WTC11 (cell line): ENCODE results near the gene GBP5. TPM values are rescaled to one million over a fixed set of nuclear protein-coding genes. Genes with fewer than 3 reads are reported as not detected.
"Not testable (repeated sequence)": the region's sequence is repeated elsewhere in the genome, so short reads cannot be mapped to it uniquely, and the experiment has no call there.

Experiments
- ATAC-seq: fragments of 200-7000 bp; cut with Tn5 transposase; 2 replicates; pipeline ENCODE4 v1.10.0; 2021; ENCODE audit warnings: mild to moderate bottlenecking, moderate library complexity
- CTCF ChIA-PET: fragments of 300-600 bp; sonication (Branson Sonifier 250); formaldehyde crosslinking; loops from one replicate; lab custom pipeline; 2021; ENCODE audit warnings: antibody characterized with exemption; lab: Charles Lee
- POLR2A ChIA-PET: fragments of 350-600 bp; sonication (Branson Sonifier 250); formaldehyde crosslinking; loops from one replicate; lab custom pipeline; 2021; ENCODE audit warnings: antibody characterized with exemption; lab: Charles Lee
- DNase-seq: peaks from one replicate; pipeline ENCODE4 v3.0.0; 2021; ENCODE audit warnings: low spot score
- H3K27ac Mint-ChIP-seq: 2 replicates; pipeline ENCODE4 v1.8.0; 2021; ENCODE audit warnings: mixed read lengths
- H3K27me3 Mint-ChIP-seq: 2 replicates; pipeline ENCODE4 v1.8.0; 2021; ENCODE audit warnings: low read depth, mild to moderate bottlenecking, moderate library complexity, mixed read lengths
- H3K36me3 Mint-ChIP-seq: 2 replicates; pipeline ENCODE4 v1.8.0; 2021; ENCODE audit warnings: mixed read lengths
- H3K4me1 Mint-ChIP-seq: 2 replicates; pipeline ENCODE4 v1.8.0; 2022; ENCODE audit warnings: mixed read lengths
- H3K4me3 Mint-ChIP-seq: 2 replicates; pipeline ENCODE4 v1.8.0; 2021; ENCODE audit warnings: mild to moderate bottlenecking, moderate library complexity, mixed read lengths
- H3K9me3 Mint-ChIP-seq: 2 replicates; pipeline ENCODE4 v1.8.0; 2021; ENCODE audit warnings: mixed read lengths
- ATF6 ChIP-seq: sonication (generic); formaldehyde crosslinking; IDR thresholded peaks from 2 replicates; pipeline ENCODE4 v1.8.1; 2023; ENCODE audit warnings: mild to moderate bottlenecking, missing genetic modification reagents
- ERG ChIP-seq: fragments of 250-450 bp; sonication (Bioruptor Pico); IDR thresholded peaks from 2 replicates; pipeline ENCODE4 v1.8.0; 2021; ENCODE audit warnings: mild to moderate bottlenecking
- FOXP4 ChIP-seq: sonication (generic); formaldehyde crosslinking; IDR thresholded peaks from 2 replicates; pipeline ENCODE4 v1.8.0; 2022; ENCODE audit warnings: mild to moderate bottlenecking, missing genetic modification reagents
- MAX ChIP-seq: sonication (generic); formaldehyde crosslinking; IDR thresholded peaks from 2 replicates; pipeline ENCODE4 v1.8.0; 2022; ENCODE audit warnings: mild to moderate bottlenecking, missing genetic modification reagents
- MLX ChIP-seq: sonication (generic); formaldehyde crosslinking; IDR thresholded peaks from 2 replicates; pipeline ENCODE4 v1.8.1; 2023; ENCODE audit warnings: mild to moderate bottlenecking, missing genetic modification reagents, moderate library complexity
- NFE2L1 ChIP-seq: sonication (generic); formaldehyde crosslinking; IDR thresholded peaks from 2 replicates; pipeline ENCODE4 v1.8.1; 2023; ENCODE audit warnings: missing genetic modification reagents
- NR1H2 ChIP-seq: sonication (generic); formaldehyde crosslinking; IDR thresholded peaks from 2 replicates; pipeline ENCODE4 v1.9.0; 2021; ENCODE audit warnings: mild to moderate bottlenecking, moderate library complexity, missing genetic modification reagents
- RELA ChIP-seq: sonication (generic); formaldehyde crosslinking; IDR thresholded peaks from 2 replicates; pipeline ENCODE4 v1.8.1; 2022; ENCODE audit warnings: missing genetic modification reagents, mild to moderate bottlenecking, borderline replicate concordance
- RORB ChIP-seq: fragments of 250-450 bp; sonication (Bioruptor Pico); IDR thresholded peaks from 2 replicates; pipeline ENCODE4 v1.9.0; 2021; ENCODE audit warnings: mild to moderate bottlenecking
- SMAD3 ChIP-seq: sonication (generic); formaldehyde crosslinking; IDR thresholded peaks from 2 replicates; pipeline ENCODE4 v1.8.0; 2022; ENCODE audit warnings: missing genetic modification reagents, mild to moderate bottlenecking, borderline replicate concordance
- TEAD1 ChIP-seq: sonication (generic); formaldehyde crosslinking; IDR thresholded peaks from 2 replicates; pipeline ENCODE4 v1.8.0; 2022; ENCODE audit warnings: mild to moderate bottlenecking, missing genetic modification reagents
- USF1 ChIP-seq: sonication (generic); formaldehyde crosslinking; IDR thresholded peaks from 2 replicates; pipeline ENCODE4 v1.8.0; 2022; ENCODE audit warnings: mild to moderate bottlenecking, missing genetic modification reagents
- ZNF281 ChIP-seq: sonication (generic); formaldehyde crosslinking; IDR thresholded peaks from 2 replicates; pipeline ENCODE4 v1.8.0; 2023; ENCODE audit warnings: mild to moderate bottlenecking, missing genetic modification reagents
- ZNF396 ChIP-seq: fragments of 250-450 bp; sonication (Bioruptor Pico); IDR thresholded peaks from 2 replicates; pipeline ENCODE4 v1.8.0; 2021; ENCODE audit warnings: mild to moderate bottlenecking, moderate library complexity, borderline replicate concordance
- ZNF532 ChIP-seq: fragments of 250-450 bp; sonication (Bioruptor Pico); IDR thresholded peaks from 2 replicates; pipeline ENCODE4 v1.9.0; 2021; ENCODE audit warnings: mild to moderate bottlenecking, borderline replicate concordance
- total RNA-seq: library from RNA; stranded (reverse); gene quantifications from 3 replicates; pipeline ENCODE4 v1.2.3, GENCODE V29; 2021

The GBP5 gene
- total RNA-seq, 1 experiment from 2014 or later, result 0.17 TPM

GRCh38 chr1:89285745-89286380 lies 13.2 kb upstream of the GBP5 start:
- Mint-ChIP-seq H3K4me3 (no peak overlapping the region), H3K9me3 (peaks cover 5% of the 10 kb centered on the region), H3K27ac (no peak overlapping the region), H3K36me3 (no peaks in the 10 kb centered on the region), H3K27me3 (no peaks in the 10 kb centered on the region; the same call in 1 of the 2 replicates), H3K4me1 (no peaks in the 10 kb centered on the region)
- no peak for TF ChIP-seq ZNF532
- no peak for TF ChIP-seq NR1H2
- no peak for TF ChIP-seq TEAD1 (CRISPR knock-in tag)
- no peak for TF ChIP-seq ATF6 (CRISPR knock-in tag)
- no peak for TF ChIP-seq ZNF281 (CRISPR knock-in tag)
- no peak for TF ChIP-seq RORB (CRISPR knock-in tag)
- no peak for TF ChIP-seq MLX (CRISPR knock-in tag)
- TF ChIP-seq SMAD3 (CRISPR knock-in tag), result no peak
- POLR2A ChIA-PET, result no interaction called here
- DNase-seq, result no peak
- ATAC-seq, result no peak
- CTCF ChIA-PET, result no interaction called here

GRCh38 chr1:89284078-89284763 lies 11.6 kb upstream of the GBP5 start:
- H3K4me1 Mint-ChIP-seq, H3K4me3 Mint-ChIP-seq, CTCF ChIA-PET, H3K9me3 Mint-ChIP-seq, H3K27me3 Mint-ChIP-seq, H3K27ac Mint-ChIP-seq, POLR2A ChIA-PET, H3K36me3 Mint-ChIP-seq, DNase-seq, ATAC-seq: not testable (repeated sequence)

- no peaks in the 10 kb centered on the region for H3K4me1 Mint-ChIP-seq
- CTCF ChIA-PET, result no interaction called here
- H3K27ac Mint-ChIP-seq, result no peak overlapping the region
- no peak overlapping the region for H3K4me3 Mint-ChIP-seq
- H3K27me3 Mint-ChIP-seq, result no peaks in the 10 kb centered on the region; the same call in 1 of the 2 replicates
- ATAC-seq, result no peak
- peaks cover 5% of the 10 kb centered on the region for H3K9me3 Mint-ChIP-seq
- POLR2A ChIA-PET, result no interaction called here
- no peak for DNase-seq
- H3K36me3 Mint-ChIP-seq, result no peaks in the 10 kb centered on the region
- TF ChIP-seq FOXP4 (CRISPR knock-in tag) (no peak), NFE2L1 (no peak), MAX (CRISPR knock-in tag) (no peak), SMAD3 (CRISPR knock-in tag) (no peak), USF1 (CRISPR knock-in tag) (no peak), RELA (CRISPR knock-in tag) (no peak), ZNF396 (CRISPR knock-in tag) (no peak), ERG (no peak)
These were observed 8.1 kb upstream of the GBP5 start for GRCh38 chr1:89280766-89281165.
